ENCODE results near the gene FOXG1. TPM values are rescaled to one million over a fixed set of nuclear protein-coding genes. Genes with fewer than 3 reads are reported as not detected.

FOXG1 gene
- total RNA-seq, 4 donors from 2014 or later: not detected

- no peak for DNase-seq (ENCODE audit: low spot score in 2 of 2)
- H3K4me1 ChIP-seq: peaks cover 7% of the 10 kb centered on the region
- no peak for TF ChIP-seq POLR2A (IDR thresholded peaks at IDR 0.05)
- TF ChIP-seq EP300 (IDR thresholded peaks at IDR 0.05): no peak
- TF ChIP-seq, protein P1, sequence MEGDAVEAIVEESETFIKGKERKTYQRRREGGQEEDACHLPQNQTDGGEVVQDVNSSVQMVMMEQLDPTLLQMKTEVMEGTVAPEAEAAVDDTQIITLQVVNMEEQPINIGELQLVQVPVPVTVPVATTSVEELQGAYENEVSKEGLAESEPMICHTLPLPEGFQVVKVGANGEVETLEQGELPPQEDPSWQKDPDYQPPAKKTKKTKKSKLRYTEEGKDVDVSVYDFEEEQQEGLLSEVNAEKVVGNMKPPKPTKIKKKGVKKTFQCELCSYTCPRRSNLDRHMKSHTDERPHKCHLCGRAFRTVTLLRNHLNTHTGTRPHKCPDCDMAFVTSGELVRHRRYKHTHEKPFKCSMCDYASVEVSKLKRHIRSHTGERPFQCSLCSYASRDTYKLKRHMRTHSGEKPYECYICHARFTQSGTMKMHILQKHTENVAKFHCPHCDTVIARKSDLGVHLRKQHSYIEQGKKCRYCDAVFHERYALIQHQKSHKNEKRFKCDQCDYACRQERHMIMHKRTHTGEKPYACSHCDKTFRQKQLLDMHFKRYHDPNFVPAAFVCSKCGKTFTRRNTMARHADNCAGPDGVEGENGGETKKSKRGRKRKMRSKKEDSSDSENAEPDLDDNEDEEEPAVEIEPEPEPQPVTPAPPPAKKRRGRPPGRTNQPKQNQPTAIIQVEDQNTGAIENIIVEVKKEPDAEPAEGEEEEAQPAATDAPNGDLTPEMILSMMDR (IDR thresholded peaks at IDR 0.05): no peak
- TF ChIP-seq POLR2AphosphoS5 (IDR thresholded peaks at IDR 0.05): no peak
- no peak overlapping the region for H3K27ac ChIP-seq
- no peaks in the 10 kb centered on the region for H3K36me3 ChIP-seq
- 6% methylated on average over 34 of the region's 47 CpGs for WGBS
- H3K9me3 ChIP-seq: no peaks in the 10 kb centered on the region
- H3K27me3 ChIP-seq: peaks cover 100% of the 10 kb centered on the region
- no peak overlapping the region for H3K4me3 ChIP-seq
Observed at GRCh38 chr14:28773861-28774691, 7.5 kb downstream of the FOXG1 start.

DNA sequence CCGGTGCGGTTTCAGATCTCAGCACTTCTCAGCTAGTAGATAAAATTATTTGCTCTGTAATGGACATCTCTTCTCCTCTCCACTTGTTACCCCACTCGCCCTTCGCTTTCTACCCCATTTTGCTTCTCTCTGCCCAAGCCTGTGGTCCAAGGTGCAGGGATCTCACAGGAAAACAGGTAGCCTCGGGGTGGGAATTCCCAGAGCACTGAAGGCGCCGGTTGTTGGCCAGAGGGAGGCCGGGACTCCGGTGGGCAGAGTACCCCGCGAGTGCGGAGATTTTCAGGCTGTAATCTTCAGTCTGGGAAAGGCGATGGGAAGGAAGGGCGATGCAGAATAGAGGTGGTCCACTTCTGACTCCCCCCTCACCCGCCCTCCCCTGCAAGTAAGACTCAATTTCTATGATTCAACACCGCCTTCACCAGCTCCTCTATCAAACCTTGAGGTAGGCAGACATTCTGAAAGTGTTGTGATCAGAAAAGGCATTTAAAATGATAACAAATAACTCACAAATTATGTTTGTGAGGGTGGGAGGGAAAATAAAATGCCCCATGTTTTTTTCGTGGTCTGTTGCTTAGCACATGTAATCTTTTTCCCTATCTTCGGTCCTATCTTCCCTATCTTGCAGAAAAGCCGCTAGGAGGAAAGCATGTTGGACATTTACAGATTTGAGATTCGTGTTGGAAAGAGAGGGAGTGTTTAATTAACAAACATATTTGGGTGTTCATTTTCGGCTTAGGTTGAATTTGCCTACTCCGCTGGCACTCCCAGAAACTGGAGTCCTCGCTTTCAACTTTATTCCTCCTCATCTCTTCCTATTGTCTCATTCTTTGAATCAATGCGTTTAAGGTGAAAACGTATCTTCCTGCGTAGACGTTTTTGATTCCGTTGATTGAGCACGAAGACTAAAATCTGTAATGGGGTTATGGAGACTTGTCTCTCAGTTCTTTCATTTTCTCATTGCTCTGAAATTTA is 8.5 kb downstream of the FOXG1 start:
- Histone ChIP-seq H3K36me3 (no peaks in the 10 kb centered on the region), H3K9me3 (no peaks in the 10 kb centered on the region), H3K27ac (no peak overlapping the region), H3K4me3 (no peak overlapping the region), H3K4me1 (peaks cover 7% of the 10 kb centered on the region), H3K27me3 (peaks cover 98% of the 10 kb centered on the region)
- 9% methylated on average over 29 of the region's 29 CpGs for WGBS
- DNase-seq (ENCODE audit: low spot score in 2 of 2): no peak
- TF ChIP-seq POLR2AphosphoS5 (IDR thresholded peaks at IDR 0.05): no peak
- TF ChIP-seq POLR2A (IDR thresholded peaks at IDR 0.05): no peak

GRCh38 chr14:28776482-28777266 is 10.1 kb downstream of the FOXG1 start:
- Histone ChIP-seq H3K27ac (no peak overlapping the region), H3K4me3 (no peak overlapping the region), H3K36me3 (no peaks in the 10 kb centered on the region), H3K9me3 (no peaks in the 10 kb centered on the region), H3K27me3 (peaks cover 98% of the 10 kb centered on the region), H3K4me1 (peaks cover 7% of the 10 kb centered on the region)
- DNase-seq (ENCODE audit: low spot score in 2 of 2): no peak
- WGBS: 31% methylated on average over 3 of the region's 3 CpGs
- TF ChIP-seq POLR2AphosphoS5 (IDR thresholded peaks at IDR 0.05) (no peak), POLR2A (IDR thresholded peaks at IDR 0.05) (no peak), EP300 (IDR thresholded peaks at IDR 0.05) (no peak)
- TF ChIP-seq, protein P1 (IDR thresholded peaks at IDR 0.05): no peak

DNA sequence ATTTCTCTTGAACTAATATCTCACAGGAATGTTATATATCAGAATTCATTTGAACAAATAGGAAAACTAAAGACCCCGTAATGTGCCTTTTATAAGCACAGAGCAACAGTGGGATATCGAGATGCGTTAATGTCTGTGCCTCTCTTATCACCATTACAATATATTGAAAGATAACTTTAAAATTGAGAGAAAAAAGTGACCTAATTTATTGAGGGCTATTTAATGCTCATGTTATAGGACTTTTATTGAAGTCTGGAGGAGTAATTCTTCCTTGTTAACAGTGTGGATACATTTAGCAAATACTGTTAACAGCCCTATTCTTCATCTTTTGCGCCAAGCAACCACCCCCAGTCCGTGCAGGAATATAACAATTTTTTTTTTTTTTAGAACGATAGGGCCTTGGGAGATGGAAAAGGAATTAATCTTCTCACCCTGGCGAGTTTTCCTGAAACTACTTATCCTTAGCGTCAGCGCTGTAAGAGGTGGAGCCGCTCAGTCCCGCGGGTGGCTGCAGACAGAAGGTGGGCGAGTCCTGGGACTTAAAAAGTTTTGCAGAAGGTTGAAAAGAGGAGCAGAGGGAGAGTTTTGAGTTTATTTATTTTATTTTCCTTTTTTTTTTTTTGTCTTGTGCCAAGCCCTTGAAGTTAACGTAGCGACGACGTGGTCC is 11.0 kb downstream of the FOXG1 start:
- WGBS: 10% methylated on average over 17 of the region's 17 CpGs
- Histone ChIP-seq H3K4me1 (peaks cover 7% of the 10 kb centered on the region), H3K36me3 (no peaks in the 10 kb centered on the region), H3K27me3 (peaks cover 98% of the 10 kb centered on the region), H3K4me3 (no peak overlapping the region), H3K9me3 (no peaks in the 10 kb centered on the region), H3K27ac (no peak overlapping the region)
- no peak for TF ChIP-seq EP300 (IDR thresholded peaks at IDR 0.05)
- no peak for TF ChIP-seq POLR2AphosphoS5 (IDR thresholded peaks at IDR 0.05)
- TF ChIP-seq POLR2A (IDR thresholded peaks at IDR 0.05): no peak
- TF ChIP-seq, protein P1 (IDR thresholded peaks at IDR 0.05): no peak
- no peak for DNase-seq (ENCODE audit: low spot score in 2 of 2)
